HFF-Myc (cell line): Measurements from ENCODE around the gene PRPS1.

Source experiments
- DNase-seq: peaks from one replicate; pipeline ENCODE4 v3.0.0-alpha.2; 2011; ENCODE audit warnings: low read depth; ENCODE audit errors: extremely low read depth
- H3K4me3 ChIP-seq: replicated peaks from 2 replicates; pipeline ENCODE4 v1.5.1; 2011; ENCODE audit warnings: low read depth, mild to moderate bottlenecking, control low read depth, low read length
- CTCF ChIP-seq: IDR thresholded peaks from 2 replicates; pipeline ENCODE4 v1.5.1; 2012; ENCODE audit warnings: mild to moderate bottlenecking, low read depth, low read length, control low read depth; ENCODE audit errors: missing control alignments

The PRPS1 gene

GRCh38 chrX:107610667-107611066 lies 17.6 kb upstream of the PRPS1 start:
- TF ChIP-seq CTCF = no peak
- DNase-seq = no peak
- no peak overlapping the region for H3K4me3 ChIP-seq

GRCh38 chrX:107619885-107620322 lies 8.4 kb upstream of the PRPS1 start:
- H3K4me3 ChIP-seq = no peak overlapping the region
- no peak for TF ChIP-seq CTCF
- DNase-seq = no peak

- TF ChIP-seq CTCF = no peak
- DNase-seq = no peak
- H3K4me3 ChIP-seq = no peak overlapping the region
These were observed 3.4 kb upstream of the PRPS1 start for GRCh38 chrX:107624893-107625292.

- no peak overlapping the region for H3K4me3 ChIP-seq
- no peak for DNase-seq
- no peak for TF ChIP-seq CTCF
These were observed 2.6 kb upstream of the PRPS1 start for GRCh38 chrX:107625739-107626138.

GRCh38 chrX:107626481-107626880 lies 1.8 kb upstream of the PRPS1 start:
- no peak overlapping the region for H3K4me3 ChIP-seq
- no peak for DNase-seq
- TF ChIP-seq CTCF = no peak

- no peak for DNase-seq
- no peak overlapping the region for H3K4me3 ChIP-seq
- no peak for TF ChIP-seq CTCF
These were observed 1.4 kb upstream of the PRPS1 start for GRCh38 chrX:107626916-107627315.
